HFFc6 (cell line): ENCODE data around the gene CNTNAP5. TPM values are rescaled to one million over a fixed set of nuclear protein-coding genes. Genes with fewer than 3 reads are reported as not detected.

Experiments
- DNase-seq: peaks from one replicate; pipeline ENCODE4 v3.0.0-alpha.2; 2018
- H3K27ac Mint-ChIP-seq: 2 replicates; pipeline ENCODE4 v1.8.0; 2020; ENCODE audit warnings: mild to moderate bottlenecking, mixed read lengths
- H3K27me3 Mint-ChIP-seq: 2 replicates; pipeline ENCODE4 v1.8.0; 2021; ENCODE audit warnings: mild to moderate bottlenecking, moderate library complexity, mixed read lengths; ENCODE audit not compliant: insufficient read depth
- H3K36me3 Mint-ChIP-seq: 2 replicates; pipeline ENCODE4 v1.8.0; 2021; ENCODE audit warnings: low read depth, mixed read lengths
- H3K4me1 Mint-ChIP-seq: 2 replicates; pipeline ENCODE4 v1.8.0; 2020; ENCODE audit warnings: low read depth, mixed read lengths
- H3K4me3 Mint-ChIP-seq: 2 replicates; pipeline ENCODE4 v1.8.0; 2020; ENCODE audit warnings: mild to moderate bottlenecking, moderate library complexity, mixed read lengths
- H3K9me3 Mint-ChIP-seq: 2 replicates; pipeline ENCODE4 v1.8.0; 2020; ENCODE audit warnings: mild to moderate bottlenecking, mixed read lengths
- total RNA-seq, 6 experiments: library from RNA; stranded (reverse); fragmentation: NEBNext Ultra II Directional; extraction: Animal tissue kit (Norgen Biotek cat#: 25700); gene quantifications; 2 replicates in 1 of 6; 3 replicates in 5 of 6; pipeline ENCODE4 v1.2.3, GENCODE V29; 2021
- TF ChIP-seq, protein P1 (sequence below): fragments of 200-600 bp; sonication (generic); IDR thresholded peaks from 2 replicates; pipeline ENCODE4 v1.5.0; 2021; ENCODE audit warnings: antibody characterized with exemption, mild to moderate bottlenecking

Gene CNTNAP5
- total RNA-seq, 6 experiments from 2014 or later, result not detected

- no peaks in the 10 kb centered on the region for H3K4me1 Mint-ChIP-seq
- no peak overlapping the region for H3K27ac Mint-ChIP-seq
- H3K27me3 Mint-ChIP-seq, result no peaks in the 10 kb centered on the region; the same call in 1 of the 2 replicates
- H3K4me3 Mint-ChIP-seq, result no peak overlapping the region
- H3K36me3 Mint-ChIP-seq, result no peaks in the 10 kb centered on the region
- peaks cover 23% of the 10 kb centered on the region for H3K9me3 Mint-ChIP-seq
- no peak for DNase-seq
- TF ChIP-seq, protein P1, sequence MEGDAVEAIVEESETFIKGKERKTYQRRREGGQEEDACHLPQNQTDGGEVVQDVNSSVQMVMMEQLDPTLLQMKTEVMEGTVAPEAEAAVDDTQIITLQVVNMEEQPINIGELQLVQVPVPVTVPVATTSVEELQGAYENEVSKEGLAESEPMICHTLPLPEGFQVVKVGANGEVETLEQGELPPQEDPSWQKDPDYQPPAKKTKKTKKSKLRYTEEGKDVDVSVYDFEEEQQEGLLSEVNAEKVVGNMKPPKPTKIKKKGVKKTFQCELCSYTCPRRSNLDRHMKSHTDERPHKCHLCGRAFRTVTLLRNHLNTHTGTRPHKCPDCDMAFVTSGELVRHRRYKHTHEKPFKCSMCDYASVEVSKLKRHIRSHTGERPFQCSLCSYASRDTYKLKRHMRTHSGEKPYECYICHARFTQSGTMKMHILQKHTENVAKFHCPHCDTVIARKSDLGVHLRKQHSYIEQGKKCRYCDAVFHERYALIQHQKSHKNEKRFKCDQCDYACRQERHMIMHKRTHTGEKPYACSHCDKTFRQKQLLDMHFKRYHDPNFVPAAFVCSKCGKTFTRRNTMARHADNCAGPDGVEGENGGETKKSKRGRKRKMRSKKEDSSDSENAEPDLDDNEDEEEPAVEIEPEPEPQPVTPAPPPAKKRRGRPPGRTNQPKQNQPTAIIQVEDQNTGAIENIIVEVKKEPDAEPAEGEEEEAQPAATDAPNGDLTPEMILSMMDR, result no peak
Observed at GRCh38 chr2:124762388-124762787, 737.3 kb downstream of the CNTNAP5 start.

GRCh38 chr2:124763611-124764010, 738.5 kb downstream of the CNTNAP5 start:
- Mint-ChIP-seq H3K27me3 (no peaks in the 10 kb centered on the region; the same call in 1 of the 2 replicates), H3K36me3 (no peaks in the 10 kb centered on the region), H3K4me3 (no peak overlapping the region), H3K27ac (no peak overlapping the region), H3K9me3 (peaks cover 13% of the 10 kb centered on the region), H3K4me1 (no peaks in the 10 kb centered on the region)
- TF ChIP-seq, protein P1, result no peak
- DNase-seq, result no peak

DNA sequence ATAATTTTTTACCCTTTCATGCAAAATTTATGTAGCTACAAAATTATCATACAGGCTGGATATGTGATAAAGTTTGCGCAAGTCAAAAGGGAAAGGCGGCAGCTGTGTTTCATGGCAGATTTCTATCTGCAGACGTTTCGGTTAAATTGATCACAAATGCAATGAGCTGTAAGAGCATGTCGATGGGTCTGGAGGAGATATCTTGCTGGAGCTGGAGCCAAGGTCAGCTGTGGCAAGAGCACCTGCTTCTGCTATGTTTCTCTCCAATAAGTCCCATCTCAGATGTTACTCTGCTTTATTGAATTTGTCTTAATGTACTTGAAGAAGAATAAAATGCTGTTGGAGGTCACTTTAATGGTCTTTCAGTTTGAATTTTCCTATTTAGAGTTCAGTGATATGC, 749.7 kb downstream of the CNTNAP5 start:
- TF ChIP-seq, protein P1, result no peak
- Mint-ChIP-seq H3K27ac (no peak overlapping the region), H3K9me3 (peaks cover 48% of the 10 kb centered on the region), H3K4me1 (no peaks in the 10 kb centered on the region), H3K4me3 (no peak overlapping the region), H3K27me3 (peaks cover 1% of the 10 kb centered on the region; the same call in 1 of the 2 replicates), H3K36me3 (no peaks in the 10 kb centered on the region)
- DNase-seq, result no peak

DNA sequence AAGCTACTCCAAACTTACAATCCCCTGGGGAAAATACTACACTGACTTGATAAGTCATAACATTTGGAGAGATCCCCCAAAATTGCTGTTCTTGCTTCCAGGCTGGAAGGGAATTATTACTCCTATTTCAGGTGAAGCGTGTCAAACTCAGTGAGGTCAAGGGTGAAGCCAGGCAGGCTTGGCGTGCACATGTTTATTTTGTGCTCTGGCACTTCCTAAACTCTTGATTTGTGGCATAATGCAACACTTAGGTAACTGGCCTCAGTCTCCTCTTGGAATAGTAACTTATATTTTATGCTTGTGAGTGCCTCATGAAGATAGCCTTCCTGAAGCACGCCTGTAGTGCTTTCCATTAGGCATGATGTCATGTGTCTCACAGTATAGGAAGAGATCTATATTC, 751.2 kb downstream of the CNTNAP5 start:
- Mint-ChIP-seq H3K4me1 (no peaks in the 10 kb centered on the region), H3K27me3 (peaks cover 1% of the 10 kb centered on the region; the same call in 1 of the 2 replicates), H3K4me3 (no peak overlapping the region), H3K27ac (no peak overlapping the region), H3K9me3 (peaks cover 53% of the 10 kb centered on the region), H3K36me3 (no peaks in the 10 kb centered on the region)
- no peak for DNase-seq
- TF ChIP-seq, protein P1, result no peak

DNA sequence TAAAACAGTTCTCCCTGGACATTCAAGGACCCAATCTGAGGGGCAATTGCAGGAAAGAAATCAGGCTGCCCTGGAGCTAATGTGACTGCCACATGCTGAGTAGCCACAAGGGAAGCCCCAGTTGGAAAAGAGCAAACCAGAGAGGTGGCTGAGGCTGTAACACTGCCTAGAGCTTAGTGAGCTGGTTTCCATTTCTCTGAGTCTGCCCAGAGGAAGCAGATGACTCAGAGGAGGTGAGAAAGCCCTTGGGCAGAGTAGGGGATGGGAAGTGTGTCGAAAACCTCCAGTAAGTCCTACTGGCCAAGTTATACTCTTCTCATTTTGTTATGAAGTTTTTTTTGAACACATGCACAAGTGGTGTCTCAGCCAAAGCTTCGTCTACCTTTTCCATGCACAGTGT, 753.0 kb downstream of the CNTNAP5 start:
- no peaks in the 10 kb centered on the region; the same call in 1 of the 2 replicates for H3K27me3 Mint-ChIP-seq
- peaks cover 38% of the 10 kb centered on the region for H3K9me3 Mint-ChIP-seq
- H3K4me3 Mint-ChIP-seq, result no peak overlapping the region
- TF ChIP-seq, protein P1, result no peak
- no peak overlapping the region for H3K27ac Mint-ChIP-seq
- H3K36me3 Mint-ChIP-seq, result no peaks in the 10 kb centered on the region
- H3K4me1 Mint-ChIP-seq, result no peaks in the 10 kb centered on the region
- DNase-seq, result no peak

DNA sequence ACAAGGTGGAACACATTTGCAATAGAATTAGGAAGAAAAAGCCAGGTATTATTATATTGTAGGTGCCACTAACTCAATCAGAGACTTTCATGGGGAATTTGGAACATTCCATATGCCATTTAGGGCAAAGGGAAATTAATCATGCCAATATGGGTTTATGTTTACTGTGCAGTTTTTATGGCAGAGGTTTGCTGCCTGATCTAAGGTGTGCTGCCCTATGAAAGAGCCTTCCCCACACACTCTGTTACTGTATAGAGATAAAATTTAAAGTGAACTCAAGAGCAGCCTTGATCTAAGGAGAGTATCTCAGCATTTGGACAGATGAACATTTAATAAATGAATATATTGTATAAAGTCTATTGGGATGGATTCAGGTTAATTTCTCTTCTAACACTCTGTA, 771.6 kb downstream of the CNTNAP5 start:
- TF ChIP-seq, protein P1, result no peak
- H3K4me1 Mint-ChIP-seq, result no peaks in the 10 kb centered on the region
- H3K27me3 Mint-ChIP-seq, result no peaks in the 10 kb centered on the region
- no peak for DNase-seq
- no peak overlapping the region for H3K4me3 Mint-ChIP-seq
- H3K36me3 Mint-ChIP-seq, result no peaks in the 10 kb centered on the region
- H3K27ac Mint-ChIP-seq, result no peak overlapping the region
- H3K9me3 Mint-ChIP-seq, result peaks cover 27% of the 10 kb centered on the region
